ENCODE results near the gene UNKL. TPM values are rescaled to one million over a fixed set of nuclear protein-coding genes. Genes with fewer than 3 reads are reported as not detected.
A peak's percentile ranks its signal among the peaks of the same experiment; 100 is the strongest.

The UNKL gene
- total RNA-seq, 1 donor from 2014 or later = 30.7 TPM

GRCh38 chr16:1432388-1433262 is 18.1 kb upstream of the UNKL start:
- no peak for TF ChIP-seq CTCF (IDR thresholded peaks at IDR 0.05; ENCODE audit: partially characterized antibody, unreplicated experiment)
- H3K27ac Mint-ChIP-seq (ENCODE audit: unreplicated experiment) = no peak overlapping the region
- H3K9me3 Mint-ChIP-seq (ENCODE audit: unreplicated experiment) = no peaks in the 10 kb centered on the region
- no peaks in the 10 kb centered on the region for H3K36me3 Mint-ChIP-seq (ENCODE audit: unreplicated experiment)
- peaks cover 6% of the 10 kb centered on the region for H3K27me3 Mint-ChIP-seq (ENCODE audit: unreplicated experiment)
- no peak overlapping the region for H3K4me3 Mint-ChIP-seq (ENCODE audit: unreplicated experiment)
- peaks cover 2% of the 10 kb centered on the region for H3K4me1 Mint-ChIP-seq (ENCODE audit: low read depth, unreplicated experiment)
- peak; percentile 20 for DNase-seq

DNA sequence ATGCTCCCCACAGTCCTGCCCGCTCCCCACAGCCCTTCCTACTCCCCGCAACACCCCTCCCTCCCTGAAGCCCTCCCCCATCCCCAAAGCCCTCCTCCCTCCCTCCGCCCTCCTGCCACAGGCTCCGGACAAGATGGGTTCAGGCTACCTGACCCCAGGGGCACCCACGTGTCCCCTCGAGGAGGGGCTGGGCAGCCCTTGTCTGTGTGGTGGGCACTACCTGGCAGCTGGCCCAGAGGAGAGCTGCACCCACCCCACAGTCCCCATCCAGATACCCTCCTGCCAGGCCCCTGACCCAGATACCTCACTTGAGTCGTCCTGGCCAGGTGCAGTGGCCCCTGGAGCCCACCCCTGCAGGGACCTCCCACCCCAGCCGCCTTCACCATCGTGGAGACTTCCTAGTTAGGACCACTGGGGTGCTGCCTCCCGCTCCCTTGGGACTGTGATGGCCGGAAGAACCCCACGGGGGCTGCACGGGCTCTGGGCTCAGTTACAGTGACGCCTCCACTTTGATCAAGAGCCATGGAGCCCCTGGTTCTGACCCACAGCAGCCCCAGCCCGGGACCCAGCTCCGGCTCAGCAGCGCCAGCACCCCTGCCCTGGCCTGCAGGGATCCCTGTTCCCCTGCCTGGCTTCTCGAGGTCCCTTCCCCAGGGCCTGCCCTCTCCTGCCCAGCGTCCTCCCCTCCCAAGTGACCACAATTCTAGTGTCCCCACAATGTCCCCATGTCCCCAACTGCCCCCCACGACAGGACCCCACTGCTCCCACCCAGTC is 17.2 kb upstream of the UNKL start:
- H3K27ac Mint-ChIP-seq (ENCODE audit: unreplicated experiment) = no peak overlapping the region
- H3K36me3 Mint-ChIP-seq (ENCODE audit: unreplicated experiment) = no peaks in the 10 kb centered on the region
- peaks cover 5% of the 10 kb centered on the region for H3K4me1 Mint-ChIP-seq (ENCODE audit: low read depth, unreplicated experiment)
- H3K9me3 Mint-ChIP-seq (ENCODE audit: unreplicated experiment) = no peaks in the 10 kb centered on the region
- peaks cover 6% of the 10 kb centered on the region for H3K27me3 Mint-ChIP-seq (ENCODE audit: unreplicated experiment)
- peak; percentile 13 for DNase-seq
- TF ChIP-seq CTCF (IDR thresholded peaks at IDR 0.05; ENCODE audit: partially characterized antibody, unreplicated experiment) = no peak
- no peak overlapping the region for H3K4me3 Mint-ChIP-seq (ENCODE audit: unreplicated experiment)

DNA sequence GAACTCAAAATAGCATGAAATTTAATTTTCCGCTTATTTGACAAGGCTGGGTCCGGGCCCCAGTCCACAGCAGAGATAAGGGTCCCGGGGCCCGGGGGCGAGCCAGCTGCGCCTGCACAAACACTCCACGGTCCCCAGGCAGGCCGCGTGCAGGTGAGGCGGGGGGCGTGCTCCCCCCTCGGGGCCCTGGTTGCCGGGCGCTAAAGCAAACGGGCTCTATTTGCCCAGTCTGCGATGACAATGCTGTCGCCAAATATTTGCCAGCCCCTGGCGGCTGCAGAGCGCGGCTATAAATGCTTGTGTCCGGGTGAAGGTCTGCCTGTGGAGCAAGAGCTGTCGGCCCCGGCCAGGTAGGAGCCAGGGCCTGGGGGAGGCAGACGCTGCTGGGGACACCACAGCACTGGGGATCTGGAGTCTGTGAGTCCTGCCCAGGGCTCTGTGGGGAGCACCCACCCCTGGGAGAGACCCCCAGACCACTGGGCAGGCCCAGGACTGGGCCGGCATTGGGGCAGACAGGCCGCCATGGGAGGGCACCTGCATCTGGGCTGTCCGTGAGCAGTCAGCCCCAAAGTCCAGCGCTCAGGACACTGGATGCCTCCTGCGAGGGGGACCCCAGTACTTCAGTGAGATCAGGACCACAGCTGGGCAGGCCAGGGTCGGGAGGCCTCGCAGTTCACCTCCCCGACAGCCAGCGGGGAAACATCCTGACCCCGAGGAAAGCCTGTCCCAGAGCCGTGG is 16.4 kb upstream of the UNKL start, which contains the start of gene PERCC1:
Gene PERCC1 (plus strand): TSS at position 320 of the 738 bp plus-strand sequence. CDS start 1,516 bp downstream, outside the sequence.
- H3K9me3 Mint-ChIP-seq (ENCODE audit: unreplicated experiment) = no peaks in the 10 kb centered on the region
- peaks cover 6% of the 10 kb centered on the region for H3K4me1 Mint-ChIP-seq (ENCODE audit: low read depth, unreplicated experiment)
- no peak for TF ChIP-seq CTCF (IDR thresholded peaks at IDR 0.05; ENCODE audit: partially characterized antibody, unreplicated experiment)
- no peak within 1 kb of the TSS for H3K27ac Mint-ChIP-seq (ENCODE audit: unreplicated experiment)
- H3K36me3 Mint-ChIP-seq (ENCODE audit: unreplicated experiment) = no peaks in the 10 kb centered on the region
- DNase-seq = peak; percentile 28
- peaks cover 5% of the 10 kb centered on the region for H3K27me3 Mint-ChIP-seq (ENCODE audit: unreplicated experiment)
- no peak within 1 kb of the TSS for H3K4me3 Mint-ChIP-seq (ENCODE audit: unreplicated experiment)

DNA sequence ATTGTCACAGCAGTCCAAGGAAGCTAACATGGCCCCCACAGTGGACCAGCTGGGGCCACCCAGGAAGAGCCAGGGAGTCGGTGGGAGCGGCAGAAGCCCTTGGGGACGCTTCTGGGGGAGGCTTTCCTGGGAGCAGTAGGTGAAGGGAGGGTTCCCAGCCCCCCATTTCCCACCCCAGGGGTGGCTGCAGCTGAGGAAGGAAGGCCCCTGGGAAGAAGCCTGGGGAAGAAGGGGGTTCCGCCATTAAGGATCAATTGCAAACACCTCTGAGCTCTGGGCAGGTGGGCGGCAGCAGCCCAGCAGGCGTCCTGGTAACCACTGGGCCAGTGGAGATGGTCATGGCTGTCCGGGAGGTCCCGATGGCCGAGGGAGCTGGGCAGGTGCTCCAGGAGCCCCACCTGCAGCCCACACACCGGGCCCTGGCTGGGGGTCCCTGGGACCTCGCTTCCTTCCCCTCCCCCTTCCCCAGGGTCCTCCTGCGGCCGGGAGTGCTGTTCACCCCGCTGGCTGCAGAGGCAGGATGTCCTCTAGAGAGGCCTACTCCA is 15.8 kb upstream of the UNKL start:
- H3K4me1 Mint-ChIP-seq (ENCODE audit: low read depth, unreplicated experiment) = peaks cover 8% of the 10 kb centered on the region
- peaks cover 4% of the 10 kb centered on the region for H3K27me3 Mint-ChIP-seq (ENCODE audit: unreplicated experiment)
- no peak overlapping the region for H3K4me3 Mint-ChIP-seq (ENCODE audit: unreplicated experiment)
- no peak for TF ChIP-seq CTCF (IDR thresholded peaks at IDR 0.05; ENCODE audit: partially characterized antibody, unreplicated experiment)
- DNase-seq = no peak
- H3K36me3 Mint-ChIP-seq (ENCODE audit: unreplicated experiment) = no peaks in the 10 kb centered on the region
- H3K9me3 Mint-ChIP-seq (ENCODE audit: unreplicated experiment) = no peaks in the 10 kb centered on the region
- no peak overlapping the region for H3K27ac Mint-ChIP-seq (ENCODE audit: unreplicated experiment)
